Psoas muscle (tissue), 8 donors: ENCODE data around the gene FOXJ3. TPM values are rescaled to one million over a fixed set of nuclear protein-coding genes. Genes with fewer than 3 reads are reported as not detected.

Experiments
- ATAC-seq, 4 donors: fragments of 200-7000 bp; cut with Tn5 transposase; one replicate each; pipeline ENCODE4 v1.9.1; 2020; ENCODE audit warnings: moderate library complexity in 3 of 4, mild to moderate bottlenecking in 2 of 4
- DNase-seq, 2 donors: peaks; one replicate each; pipeline ENCODE4 v3.0.0-alpha.2; 2020
- H3K27ac ChIP-seq: fragments of 200-600 bp; one replicate; pipeline ENCODE4 v1.8.0; 2022
- H3K27me3 ChIP-seq, 3 donors: fragments of 200-600 bp in 1 of 3; one replicate each; pipeline versions ENCODE4 v1.6.1 to v1.8.0; 2013 to 2022; ENCODE audit warnings: low read length in 2 of 3, mild to moderate bottlenecking in 2 of 3, moderate library complexity in 1 of 3; ENCODE audit not compliant: insufficient read depth in 3 of 3
- H3K36me3 ChIP-seq, 2 donors: fragments of 200-600 bp in 1 of 2; one replicate each; pipeline versions ENCODE4 v1.6.1 to v1.8.0; 2013 to 2022; ENCODE audit warnings: low read depth in 1 of 2, mild to moderate bottlenecking in 1 of 2, moderate library complexity in 1 of 2; ENCODE audit not compliant: insufficient read depth in 1 of 2
- H3K4me1 ChIP-seq: fragments of 200-600 bp; one replicate; pipeline ENCODE4 v1.8.0; 2022
- H3K4me3 ChIP-seq: fragments of 200-600 bp; one replicate; pipeline ENCODE4 v1.8.0; 2022; ENCODE audit warnings: mild to moderate bottlenecking
- H3K9me3 ChIP-seq: fragments of 200-600 bp; one replicate; pipeline ENCODE4 v1.8.0; 2022
- WGBS, 3 donors: extraction: QIAGEN DNeasy Blood & Tissue Kit; methylation state at CpG; one replicate each; pipeline versions ENCODE4 v1.1.6 to v1.1.7; 2013; 5-methylcytosine and 5-hydroxymethylcytosine counted together
- intact Hi-C, 2 donors: fragments of 100-400 bp; cut with DNase I; formaldehyde crosslinking; loops; one replicate each; pipeline versions ENCODE4 v1.11.0 to v1.14.2; 2022
- polyA plus RNA-seq, 3 donors: library from polyadenylated mRNA; stranded (reverse); fragments of 200-250 nt; gene quantifications; one replicate each; pipeline ENCODE4 v1.2.3, GENCODE V29; 2013
- total RNA-seq, 4 donors: library from RNA; stranded (reverse); fragmentation: NEBNext Ultra II Directional in 2 of 4; extraction: Animal tissue kit (Norgen Biotek cat#: 25700) in 2 of 4; gene quantifications; one replicate each; pipeline versions ENCODE4 v1.2.1 to v1.2.4, GENCODE V29; 2021 to 2023
- TF ChIP-seq, protein P1 (sequence below): fragments of 200-600 bp; IDR thresholded peaks from one replicate; pipeline ENCODE4 v1.8.0; 2022; ENCODE audit warnings: antibody characterized with exemption
- donor health status: healthy with polysubstance abuse.
- donor health status: DM: no; HTN: no; CAD: no; lungs with moderate emphysema.
- donor health status: Bipolar disorder and iron deficiency.
- donor health status: healthy.
- donor health status: DM: yes; HTN: yes; CAD: no.
- donor health status: DM: no; HTN: no; CAD: no.
- donor health status: DM: no; HTN: no; CAD: no.
- donor health status: DM: yes; HTN: yes; CAD: no.

FOXJ3 gene
- total and polyA plus RNA-seq, 7 donors = 15.1 to 53.1 (median 47.9) TPM

DNA sequence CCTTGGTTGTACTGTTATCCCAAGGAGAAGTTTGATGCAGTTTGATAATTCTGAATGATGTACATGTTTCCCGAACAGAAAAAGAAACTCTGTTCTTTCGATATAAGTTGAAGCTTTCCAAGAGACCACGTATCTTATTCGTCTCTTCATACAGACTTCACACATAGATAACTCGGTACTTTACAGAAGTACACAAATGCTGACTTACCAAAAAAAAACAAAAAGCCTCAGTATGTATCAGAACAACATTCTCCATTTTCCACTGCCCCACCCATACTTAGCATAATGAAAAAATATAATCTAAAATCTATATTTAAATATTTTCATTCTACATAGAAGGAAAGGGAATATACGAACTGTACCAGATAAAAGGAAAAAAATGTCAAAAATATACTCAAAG, 2.2 kb downstream of the FOXJ3 start:
- H3K9me3 ChIP-seq = no peaks in the 10 kb centered on the region
- peak overlapping the region; percentile 98 for H3K27ac ChIP-seq
- H3K27me3 ChIP-seq = no peaks in the 10 kb centered on the region
- ATAC-seq (no peak), DNase-seq (no peak)
- 64 to 74% (median 65%) methylated on average over 6 of the region's 6 CpGs for WGBS, 3 donors
- peaks cover 49% of the 10 kb centered on the region for H3K4me1 ChIP-seq
- no peaks in the 10 kb centered on the region for H3K36me3 ChIP-seq
- H3K4me3 ChIP-seq = peak overlapping the region; percentile 97
- intact Hi-C loops = loop anchor here in 1 of 2 donors (10.0 kb wide), 1 partner anchor 158 kb away; no protein-coding TSS in a partner anchor
- TF ChIP-seq, protein P1, sequence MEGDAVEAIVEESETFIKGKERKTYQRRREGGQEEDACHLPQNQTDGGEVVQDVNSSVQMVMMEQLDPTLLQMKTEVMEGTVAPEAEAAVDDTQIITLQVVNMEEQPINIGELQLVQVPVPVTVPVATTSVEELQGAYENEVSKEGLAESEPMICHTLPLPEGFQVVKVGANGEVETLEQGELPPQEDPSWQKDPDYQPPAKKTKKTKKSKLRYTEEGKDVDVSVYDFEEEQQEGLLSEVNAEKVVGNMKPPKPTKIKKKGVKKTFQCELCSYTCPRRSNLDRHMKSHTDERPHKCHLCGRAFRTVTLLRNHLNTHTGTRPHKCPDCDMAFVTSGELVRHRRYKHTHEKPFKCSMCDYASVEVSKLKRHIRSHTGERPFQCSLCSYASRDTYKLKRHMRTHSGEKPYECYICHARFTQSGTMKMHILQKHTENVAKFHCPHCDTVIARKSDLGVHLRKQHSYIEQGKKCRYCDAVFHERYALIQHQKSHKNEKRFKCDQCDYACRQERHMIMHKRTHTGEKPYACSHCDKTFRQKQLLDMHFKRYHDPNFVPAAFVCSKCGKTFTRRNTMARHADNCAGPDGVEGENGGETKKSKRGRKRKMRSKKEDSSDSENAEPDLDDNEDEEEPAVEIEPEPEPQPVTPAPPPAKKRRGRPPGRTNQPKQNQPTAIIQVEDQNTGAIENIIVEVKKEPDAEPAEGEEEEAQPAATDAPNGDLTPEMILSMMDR = no peak

- Histone ChIP-seq H3K9me3 (no peaks in the 10 kb centered on the region), H3K27ac (no peak overlapping the region), H3K27me3 (no peaks in the 10 kb centered on the region), H3K36me3 (no peaks in the 10 kb centered on the region), H3K4me1 (peaks cover 62% of the 10 kb centered on the region), H3K4me3 (no peak overlapping the region)
- TF ChIP-seq, protein P1 = no peak
- intact Hi-C loops = loop anchor here in 1 of 2 donors (10.0 kb wide), 1 partner anchor 155 kb away; no protein-coding TSS in a partner anchor
- no peak for DNase-seq
- no peak for ATAC-seq
- WGBS, 3 donors = 97 to 98% (median 97%) methylated on average over 10 of the region's 10 CpGs
Measured at GRCh38 chr1:42330215-42330614, 4.8 kb downstream of the FOXJ3 start.

DNA sequence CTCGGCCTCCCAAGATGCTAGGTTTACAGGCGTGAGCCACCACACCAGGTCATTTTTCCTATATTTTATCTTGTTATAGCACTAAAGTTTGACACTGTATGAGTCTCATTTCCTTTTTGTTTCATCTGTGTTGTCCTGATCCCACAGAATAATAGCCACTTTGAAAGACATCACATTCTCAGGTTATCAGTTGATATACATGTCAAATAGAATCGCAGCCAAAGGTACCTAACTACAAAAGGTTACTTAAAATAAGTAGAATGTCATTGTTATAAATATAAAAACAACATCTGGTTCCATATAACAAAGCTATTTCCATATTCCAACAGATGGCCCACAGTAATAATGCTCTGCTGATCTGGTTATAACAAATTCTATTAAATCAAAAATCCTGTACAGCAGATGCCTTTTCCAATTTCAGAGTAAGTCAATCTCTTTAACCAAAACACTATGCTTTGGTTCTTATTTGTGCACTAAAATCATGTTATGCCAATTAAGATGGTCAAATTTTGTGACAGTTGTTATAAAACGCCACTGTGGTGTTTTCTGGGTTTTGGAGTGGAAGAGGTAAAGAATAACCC, 6.0 kb downstream of the FOXJ3 start:
- no peaks in the 10 kb centered on the region for H3K27me3 ChIP-seq
- DNase-seq = no peak
- intact Hi-C loops = no loop called here
- WGBS, 3 donors = 86 to 93% (median 89%) methylated on average over 4 of the region's 4 CpGs
- no peaks in the 10 kb centered on the region for H3K9me3 ChIP-seq
- no peaks in the 10 kb centered on the region for H3K36me3 ChIP-seq
- TF ChIP-seq, protein P1 = no peak
- no peak overlapping the region for H3K4me3 ChIP-seq
- peaks cover 73% of the 10 kb centered on the region for H3K4me1 ChIP-seq
- H3K27ac ChIP-seq = no peak overlapping the region
- ATAC-seq = no peak

GRCh38 chr1:42328047-42328625, 6.9 kb downstream of the FOXJ3 start:
- WGBS, 3 donors = 90 to 97% (median 93%) methylated on average over 5 of the region's 5 CpGs
- Histone ChIP-seq H3K27me3 (no peaks in the 10 kb centered on the region), H3K27ac (no peak overlapping the region), H3K36me3 (no peaks in the 10 kb centered on the region), H3K9me3 (no peaks in the 10 kb centered on the region), H3K4me1 (peaks cover 72% of the 10 kb centered on the region), H3K4me3 (no peak overlapping the region)
- no peak for DNase-seq
- no peak for ATAC-seq
- intact Hi-C loops = no loop called here
- TF ChIP-seq, protein P1 = no peak
